ENCODE results near the gene MLLT6. TPM values are rescaled to one million over a fixed set of nuclear protein-coding genes. Genes with fewer than 3 reads are reported as not detected.

MLLT6 gene
- polyA plus RNA-seq, 4 donors: 19.5 to 99.5 (median 39.1) TPM

GRCh38 chr17:38672788-38673706, 32.0 kb upstream of the MLLT6 start:
- Histone ChIP-seq H3K27me3 (ENCODE audit: control insufficient read depth in 3 of 3, insufficient read depth in 3 of 3, low read length in 3 of 3) (peaks cover 9 to 81% (median 29%) of the 10 kb centered on the region in 3 donors), H3K36me3 (ENCODE audit: control insufficient read depth in 3 of 3, insufficient read depth in 2 of 3, low read depth in 1 of 3, low read length in 3 of 3) (no peaks in the 10 kb centered on the region), H3K9me3 (ENCODE audit: control insufficient read depth in 2 of 2, insufficient read depth in 1 of 2, low read depth in 1 of 2, low read length in 1 of 2) (no peaks in the 10 kb centered on the region), H3K4me3 (ENCODE audit: low read depth in 1 of 3, low read length in 3 of 3) (peak overlapping the region in 2 of 3 donors; percentile 14 to 67), H3K27ac (ENCODE audit: low read depth in 1 of 3, low read length in 2 of 3) (no peak overlapping the region), H3K4me1 (ENCODE audit: control insufficient read depth in 3 of 3, insufficient read depth in 2 of 3, low read depth in 1 of 3, low read length in 2 of 3) (peaks cover 0 to 20% (median 0%) of the 10 kb centered on the region in 3 donors)
- FAIRE-seq (no peak), DNase-seq (no peak)
- 8 to 13% (median 11%) methylated on average over 36 to 46 of the region's 46 CpGs for WGBS, 3 donors

DNA sequence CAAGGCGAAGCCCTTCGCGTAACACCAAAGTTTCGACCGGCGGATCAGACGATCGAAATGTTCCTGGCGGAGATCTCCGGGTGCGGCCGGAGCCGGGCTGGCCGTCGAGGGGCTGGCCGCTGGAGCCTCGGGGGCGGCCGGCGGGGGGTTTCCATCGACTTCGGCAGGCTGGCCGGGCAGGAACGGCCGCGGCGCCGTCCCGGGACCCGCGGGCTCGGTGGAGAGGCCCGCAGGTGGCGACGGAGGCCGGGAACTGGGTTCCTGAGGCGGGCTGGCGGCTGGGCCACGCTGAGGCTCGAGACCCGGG, 31.4 kb upstream of the MLLT6 start:
- H3K36me3 ChIP-seq (ENCODE audit: control insufficient read depth in 3 of 3, insufficient read depth in 2 of 3, low read depth in 1 of 3, low read length in 3 of 3): no peaks in the 10 kb centered on the region
- no peak overlapping the region for H3K27ac ChIP-seq (ENCODE audit: low read depth in 1 of 3, low read length in 2 of 3)
- no peaks in the 10 kb centered on the region for H3K9me3 ChIP-seq (ENCODE audit: control insufficient read depth in 2 of 2, insufficient read depth in 1 of 2, low read depth in 1 of 2, low read length in 1 of 2)
- peaks cover 0 to 20% (median 0%) of the 10 kb centered on the region in 3 donors for H3K4me1 ChIP-seq (ENCODE audit: control insufficient read depth in 3 of 3, insufficient read depth in 2 of 3, low read depth in 1 of 3, low read length in 2 of 3)
- H3K4me3 ChIP-seq (ENCODE audit: low read depth in 1 of 3, low read length in 3 of 3): peak overlapping the region in 1 of 3 donors; percentile 67
- WGBS, 3 donors: 0 to 1% (median 1%) methylated on average over 15 to 41 of the region's 41 CpGs
- FAIRE-seq (no peak), DNase-seq (peak; percentile 11 to 54)
- peaks cover 9 to 75% (median 29%) of the 10 kb centered on the region in 3 donors for H3K27me3 ChIP-seq (ENCODE audit: control insufficient read depth in 3 of 3, insufficient read depth in 3 of 3, low read length in 3 of 3)

DNA sequence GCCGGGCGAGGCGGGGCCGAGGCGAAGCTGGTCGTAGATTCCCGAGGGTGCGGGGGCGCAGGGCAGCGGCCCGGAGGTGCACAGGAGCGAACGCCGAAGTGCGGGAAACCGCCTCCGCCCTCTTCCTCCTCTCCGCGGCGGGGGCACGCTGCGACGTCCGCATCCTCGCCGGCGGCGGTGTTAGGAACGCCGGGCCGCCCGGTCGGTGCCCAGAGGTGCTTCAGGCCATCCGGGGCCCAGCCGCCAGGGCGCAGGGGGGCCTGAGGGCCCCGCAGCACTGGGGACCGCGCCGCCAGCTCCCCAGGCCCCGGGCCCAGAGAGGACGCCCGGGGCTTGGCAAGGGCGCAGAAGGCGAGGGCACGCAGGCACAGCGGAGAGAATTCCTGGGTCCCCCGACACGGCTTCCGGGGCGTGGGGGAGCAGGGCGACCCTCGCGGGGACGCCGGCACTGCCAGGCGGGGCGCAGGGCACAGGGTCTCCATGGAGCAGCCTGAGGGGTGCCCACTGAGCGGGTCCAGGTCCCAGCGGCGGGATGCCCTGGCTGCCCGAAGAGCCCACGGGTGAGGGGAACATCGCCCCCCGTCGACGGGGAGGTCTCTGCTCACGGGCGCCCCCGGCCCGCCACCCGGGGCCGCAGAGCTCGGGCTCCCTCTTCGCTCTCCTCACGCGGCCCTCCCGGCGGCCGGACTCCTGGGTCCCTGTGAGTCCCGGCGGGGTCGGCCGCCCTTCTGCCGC, 30.9 kb upstream of the MLLT6 start:
- no peaks in the 10 kb centered on the region for H3K9me3 ChIP-seq (ENCODE audit: control insufficient read depth in 2 of 2, insufficient read depth in 1 of 2, low read depth in 1 of 2, low read length in 1 of 2)
- WGBS, 3 donors: 0 to 1% (median 1%) methylated on average over 43 to 85 of the region's 85 CpGs
- peak in 1 of 2 donors; percentile 60 for DNase-seq
- peaks cover 6 to 70% (median 26%) of the 10 kb centered on the region in 3 donors for H3K27me3 ChIP-seq (ENCODE audit: control insufficient read depth in 3 of 3, insufficient read depth in 3 of 3, low read length in 3 of 3)
- H3K36me3 ChIP-seq (ENCODE audit: control insufficient read depth in 3 of 3, insufficient read depth in 2 of 3, low read depth in 1 of 3, low read length in 3 of 3): no peaks in the 10 kb centered on the region
- H3K27ac ChIP-seq (ENCODE audit: low read depth in 1 of 3, low read length in 2 of 3): no peak overlapping the region
- peaks cover 0 to 20% (median 0%) of the 10 kb centered on the region in 3 donors for H3K4me1 ChIP-seq (ENCODE audit: control insufficient read depth in 3 of 3, insufficient read depth in 2 of 3, low read depth in 1 of 3, low read length in 2 of 3)
- peak overlapping the region; percentile 15 to 67 (median 40) for H3K4me3 ChIP-seq (ENCODE audit: low read depth in 1 of 3, low read length in 3 of 3)
- FAIRE-seq: no peak

- Histone ChIP-seq H3K4me1 (ENCODE audit: control insufficient read depth in 3 of 3, insufficient read depth in 2 of 3, low read depth in 1 of 3, low read length in 2 of 3) (peaks cover 0 to 20% (median 0%) of the 10 kb centered on the region in 3 donors), H3K27ac (ENCODE audit: low read depth in 1 of 3, low read length in 2 of 3) (no peak within 1 kb of the TSS), H3K36me3 (ENCODE audit: control insufficient read depth in 3 of 3, insufficient read depth in 2 of 3, low read depth in 1 of 3, low read length in 3 of 3) (no peaks in the 10 kb centered on the region), H3K9me3 (ENCODE audit: control insufficient read depth in 2 of 2, insufficient read depth in 1 of 2, low read depth in 1 of 2, low read length in 1 of 2) (no peaks in the 10 kb centered on the region), H3K4me3 (ENCODE audit: low read depth in 1 of 3, low read length in 3 of 3) (peak within 1 kb of the TSS; percentile 15 to 67 (median 40)), H3K27me3 (ENCODE audit: control insufficient read depth in 3 of 3, insufficient read depth in 3 of 3, low read length in 3 of 3) (peaks cover 6 to 62% (median 20%) of the 10 kb centered on the region in 3 donors)
- no peak for FAIRE-seq
- WGBS, 3 donors: 3 to 4% (median 3%) methylated on average over 56 to 80 of the region's 80 CpGs
- peak; percentile 75 to 90 for DNase-seq
Measured at GRCh38 chr17:38674749-38675615, 30.1 kb upstream of the MLLT6 start, which contains the start of gene EPOP. Gene EPOP, minus strand, starts transcription at chr17:38674957. Its CDS starts 462 bp downstream, at chr17:38674495.

DNA sequence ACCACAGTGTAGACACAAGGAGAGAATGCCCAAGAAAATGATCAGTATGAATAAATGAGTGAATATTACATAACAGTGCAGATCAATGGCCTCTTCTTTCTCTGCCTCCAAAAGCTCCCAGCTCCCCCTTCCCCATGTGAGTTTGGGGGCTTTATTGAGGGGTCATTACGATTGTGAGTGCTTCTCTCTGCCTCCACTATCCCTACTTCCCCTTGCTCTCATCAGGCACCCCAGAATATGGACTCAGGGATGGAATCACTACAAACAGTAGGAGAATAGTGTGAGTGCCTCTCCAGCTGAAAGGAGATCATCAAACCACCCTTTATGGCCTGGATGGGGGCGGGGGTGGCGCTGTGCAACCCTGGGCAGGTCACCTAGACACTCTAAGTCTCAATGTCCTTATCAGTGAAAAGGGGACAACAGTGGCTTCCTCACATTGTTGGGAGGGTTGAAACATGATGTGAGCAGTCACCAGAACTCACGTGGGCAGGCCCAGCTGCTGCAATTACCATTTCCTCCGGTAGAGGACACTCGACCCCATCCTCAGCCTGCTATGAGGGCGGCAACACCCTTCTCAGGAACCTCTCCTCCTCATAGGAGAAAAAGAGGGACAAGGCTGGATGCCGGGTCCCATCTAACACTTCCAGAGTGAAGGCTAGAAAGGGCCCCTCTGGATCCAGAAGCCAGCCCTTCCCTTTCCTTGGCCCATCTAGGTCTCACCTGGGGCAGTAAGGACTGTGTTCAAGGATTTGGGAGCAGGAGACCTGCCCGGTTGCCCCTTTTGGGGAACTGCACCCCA, 28.2 kb upstream of the MLLT6 start:
- FAIRE-seq (no peak), DNase-seq (peak; percentile 85 to 93)
- Histone ChIP-seq H3K9me3 (ENCODE audit: control insufficient read depth in 2 of 2, insufficient read depth in 1 of 2, low read depth in 1 of 2, low read length in 1 of 2) (no peaks in the 10 kb centered on the region), H3K4me3 (ENCODE audit: low read depth in 1 of 3, low read length in 3 of 3) (no peak overlapping the region), H3K27ac (ENCODE audit: low read depth in 1 of 3, low read length in 2 of 3) (no peak overlapping the region), H3K36me3 (ENCODE audit: control insufficient read depth in 3 of 3, insufficient read depth in 2 of 3, low read depth in 1 of 3, low read length in 3 of 3) (no peaks in the 10 kb centered on the region), H3K4me1 (ENCODE audit: control insufficient read depth in 3 of 3, insufficient read depth in 2 of 3, low read depth in 1 of 3, low read length in 2 of 3) (peaks cover 0 to 16% (median 0%) of the 10 kb centered on the region in 3 donors), H3K27me3 (ENCODE audit: control insufficient read depth in 3 of 3, insufficient read depth in 3 of 3, low read length in 3 of 3) (peaks cover 3 to 43% (median 10%) of the 10 kb centered on the region in 3 donors)
- WGBS, 3 donors: 7 to 11% (median 9%) methylated on average over 9 of the region's 9 CpGs

- peaks cover 0 to 8% (median 0%) of the 10 kb centered on the region in 3 donors for H3K4me1 ChIP-seq (ENCODE audit: control insufficient read depth in 3 of 3, insufficient read depth in 2 of 3, low read depth in 1 of 3, low read length in 2 of 3)
Measured at GRCh38 chr17:38677819-38678218, 27.3 kb upstream of the MLLT6 start.

DNA sequence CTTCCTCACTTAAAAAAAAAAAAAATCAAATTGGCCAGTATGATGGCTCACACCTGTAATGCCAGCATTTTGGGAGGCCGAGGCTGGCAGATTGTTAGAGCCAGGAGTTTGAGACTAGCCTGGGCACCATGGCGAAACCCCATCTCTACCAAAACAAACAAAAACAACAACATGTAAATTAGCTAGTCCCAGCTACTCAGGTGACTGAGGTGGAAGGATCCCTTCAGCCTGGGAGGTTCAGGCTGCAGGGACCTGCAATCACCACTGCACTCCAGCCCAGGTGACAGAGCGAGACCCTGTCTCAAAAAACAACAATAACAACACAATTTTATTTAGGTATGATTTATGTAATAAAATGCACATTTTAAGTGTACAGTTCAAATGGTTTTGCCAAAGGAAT, 24.0 kb upstream of the MLLT6 start:
- no peak overlapping the region for H3K27ac ChIP-seq (ENCODE audit: low read depth in 1 of 3, low read length in 2 of 3)
- WGBS, 3 donors: 82 to 88% (median 85%) methylated on average over 3 of the region's 3 CpGs
- DNase-seq (no peak), FAIRE-seq (no peak)
- H3K4me1 ChIP-seq (ENCODE audit: control insufficient read depth in 3 of 3, insufficient read depth in 2 of 3, low read depth in 1 of 3, low read length in 2 of 3): no peaks in the 10 kb centered on the region
- peaks cover 0 to 5% (median 0%) of the 10 kb centered on the region in 3 donors for H3K27me3 ChIP-seq (ENCODE audit: control insufficient read depth in 3 of 3, insufficient read depth in 3 of 3, low read length in 3 of 3)
- no peaks in the 10 kb centered on the region for H3K36me3 ChIP-seq (ENCODE audit: control insufficient read depth in 3 of 3, insufficient read depth in 2 of 3, low read depth in 1 of 3, low read length in 3 of 3)
- no peak overlapping the region for H3K4me3 ChIP-seq (ENCODE audit: low read depth in 1 of 3, low read length in 3 of 3)
- H3K9me3 ChIP-seq (ENCODE audit: control insufficient read depth in 2 of 2, insufficient read depth in 1 of 2, low read depth in 1 of 2, low read length in 1 of 2): no peaks in the 10 kb centered on the region

More at GRCh38 chr17:38677819-38678218, 27.3 kb upstream of the MLLT6 start:
- WGBS, 3 donors: 83 to 86% (median 86%) methylated on average over 6 of the region's 6 CpGs
- FAIRE-seq (no peak), DNase-seq (no peak)
- H3K9me3 ChIP-seq (ENCODE audit: control insufficient read depth in 2 of 2, insufficient read depth in 1 of 2, low read depth in 1 of 2, low read length in 1 of 2): no peaks in the 10 kb centered on the region
- H3K4me3 ChIP-seq (ENCODE audit: low read depth in 1 of 3, low read length in 3 of 3): no peak overlapping the region
- H3K27ac ChIP-seq (ENCODE audit: low read depth in 1 of 3, low read length in 2 of 3): no peak overlapping the region
- peaks cover 3 to 34% (median 4%) of the 10 kb centered on the region in 3 donors for H3K27me3 ChIP-seq (ENCODE audit: control insufficient read depth in 3 of 3, insufficient read depth in 3 of 3, low read length in 3 of 3)
- no peaks in the 10 kb centered on the region for H3K36me3 ChIP-seq (ENCODE audit: control insufficient read depth in 3 of 3, insufficient read depth in 2 of 3, low read depth in 1 of 3, low read length in 3 of 3)

All from small intestine (tissue), 7 donors.